T-helper 9 cell (primary cell): Measurements from ENCODE around the gene UCP1.
A peak's percentile ranks its signal among the peaks of the same experiment; 100 is the strongest.
"Not testable (repeated sequence)": the region's sequence is repeated elsewhere in the genome, so short reads cannot be mapped to it uniquely, and the experiment has no call there.

Source experiments
- DNase-seq: peaks from one replicate; pipeline ENCODE4 v3.0.0-alpha.2; 2020

Gene UCP1

DNA sequence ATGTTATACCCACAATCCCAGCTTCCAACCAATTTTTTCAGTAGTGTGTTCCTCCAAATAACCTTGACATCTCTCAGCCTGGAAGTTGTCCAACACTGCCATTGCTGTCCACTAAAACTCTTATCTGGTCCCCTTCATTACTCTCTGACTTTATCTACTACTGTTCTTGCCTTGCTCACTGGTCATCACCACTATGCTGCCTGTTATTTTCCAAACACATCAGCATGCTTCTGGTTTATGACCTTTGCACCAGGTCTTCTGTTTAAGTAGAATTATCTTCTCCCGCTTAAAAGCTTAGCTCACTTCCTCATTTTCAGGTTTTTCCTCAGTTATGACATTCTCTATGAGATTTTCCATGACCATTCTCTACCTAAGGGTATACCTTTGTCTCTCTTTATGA is 39.3 kb downstream of the UCP1 start:
- no peak for DNase-seq

DNA sequence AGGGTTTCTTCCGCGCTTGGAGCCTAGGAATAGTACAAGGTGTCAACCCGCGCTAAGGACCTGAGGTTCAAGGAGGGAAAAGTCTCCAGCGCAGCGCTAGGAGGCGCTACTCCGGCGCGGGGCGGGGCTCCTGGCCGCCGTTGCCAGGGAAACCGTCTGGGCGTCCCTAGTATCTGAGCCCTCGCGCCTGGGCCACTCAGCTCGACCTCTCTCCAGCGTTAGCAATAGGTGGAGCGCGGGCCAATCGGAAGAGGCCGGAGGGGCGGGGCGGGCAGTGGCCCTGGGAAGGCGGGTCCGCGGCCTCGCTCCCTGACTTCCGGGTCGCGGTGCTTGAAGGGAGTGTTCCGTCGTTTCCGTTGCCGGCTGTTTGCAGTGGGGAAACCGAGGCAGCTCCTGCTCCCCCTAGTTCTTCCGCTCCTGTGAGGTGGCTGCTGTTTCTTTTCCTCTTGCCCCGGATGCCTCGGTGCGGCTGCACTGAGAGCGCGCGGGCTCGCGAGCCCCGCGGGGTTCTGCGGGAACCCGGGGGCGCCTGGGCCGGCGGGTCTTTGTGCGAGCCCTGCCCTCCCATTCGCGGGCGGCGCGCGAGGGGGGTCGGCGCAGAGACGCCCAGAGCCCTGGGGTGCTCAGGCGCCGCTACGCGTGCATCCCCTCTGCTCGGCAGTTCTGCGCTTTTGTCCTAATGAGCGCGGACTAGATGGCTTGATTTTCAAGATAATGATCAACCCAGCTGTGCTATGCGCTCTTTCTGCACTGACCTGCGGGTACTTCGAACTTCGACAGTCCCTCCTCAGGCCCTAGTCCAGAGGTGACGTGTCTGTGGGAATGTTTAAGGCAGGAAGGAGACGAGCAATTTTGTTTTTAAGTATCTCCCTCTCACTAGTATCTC is 44.7 kb downstream of the UCP1 start, which contains the start of gene ELMOD2:
TSS of gene ELMOD2 (plus strand) at position 312 of the 886 bp plus-strand sequence. CDS start 1,261 bp downstream, outside the sequence.
- DNase-seq: peak; percentile 96

DNA sequence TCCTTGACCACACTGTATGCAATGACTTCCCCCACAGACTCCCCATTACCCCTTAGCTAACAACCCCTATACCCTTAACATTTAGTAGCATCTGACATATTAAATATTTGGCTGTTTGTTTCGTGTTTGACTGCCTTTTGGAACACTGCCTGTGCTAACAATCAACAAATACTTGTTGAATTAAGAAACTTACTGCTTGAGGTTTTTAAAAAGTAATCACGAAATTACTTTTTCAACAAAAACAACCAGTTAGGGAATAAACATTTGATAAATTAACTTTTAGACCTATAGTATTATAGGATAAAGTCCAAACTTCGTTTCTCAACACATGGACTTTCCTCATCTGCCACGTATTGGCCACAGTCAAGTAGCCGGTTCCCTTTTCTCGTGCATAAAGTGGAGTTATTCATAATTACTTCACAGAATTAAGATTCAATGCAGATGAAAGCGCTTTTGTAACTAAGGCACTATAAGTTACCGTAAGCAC is 45.3 kb downstream of the UCP1 start:
- DNase-seq: no peak

DNA sequence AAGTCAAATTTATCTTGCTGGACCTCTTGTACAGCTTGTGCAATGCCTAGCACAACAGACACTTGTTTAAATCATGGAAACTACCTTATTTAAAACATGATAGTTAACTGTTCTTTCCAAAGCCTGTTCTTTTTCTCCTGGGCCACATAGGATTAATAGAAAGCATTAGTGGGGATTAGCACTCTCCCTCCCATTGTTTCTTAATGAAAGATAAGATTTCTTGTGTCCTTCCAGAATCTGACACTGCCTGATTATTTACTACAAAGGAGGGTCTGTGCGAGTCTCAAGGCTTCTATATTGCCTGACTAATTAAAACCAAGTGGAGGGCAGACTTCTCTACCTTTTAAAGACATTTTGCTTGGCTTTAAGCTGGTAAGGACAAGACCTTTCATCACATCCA is 53.3 kb downstream of the UCP1 start:
- no peak for DNase-seq

DNA sequence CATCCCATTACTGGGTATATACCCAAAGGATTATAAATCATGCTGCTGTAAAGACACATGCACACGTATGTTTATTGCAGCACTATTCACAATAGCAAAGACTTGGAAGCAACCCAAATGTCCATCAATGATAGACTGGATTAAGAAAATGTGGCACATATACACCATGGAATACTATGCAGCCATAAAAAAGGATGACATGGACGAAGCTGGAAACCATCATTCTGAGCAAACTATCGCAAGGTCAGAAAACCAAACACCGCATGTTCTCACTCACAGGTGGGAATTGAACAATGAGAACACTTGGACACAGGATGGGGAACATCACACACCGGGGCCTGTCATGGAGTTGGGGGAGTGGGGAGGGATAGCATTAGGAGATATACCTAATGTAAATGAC is 55.0 kb downstream of the UCP1 start:
- DNase-seq: not testable (repeated sequence)
